Ovary (tissue), 3 donors: ENCODE measurements around the gene DRC3.

Experiments
- EP300 ChIP-seq: sonication (generic); formaldehyde crosslinking; IDR thresholded peaks from one replicate; pipeline ENCODE4 v1.6.1; 2017; ENCODE audit warnings: antibody characterized with exemption
- POLR2A ChIP-seq: fragments of 450-650 bp; IDR thresholded peaks from one replicate; pipeline ENCODE4 v1.6.1; 2017; ENCODE audit warnings: antibody characterized with exemption, mild to moderate bottlenecking, moderate library complexity
- TF ChIP-seq, protein P1 (sequence below), 3 donors: fragments of 450-650 bp in 2 of 3; fragments of 200-600 bp in 1 of 3; IDR thresholded peaks; one replicate each; pipeline versions ENCODE4 v1.5.1 to v1.8.0; 2016 to 2022; ENCODE audit warnings: antibody characterized with exemption in 3 of 3, mild to moderate bottlenecking in 1 of 3
- donor health status: DM: no; HTN: no; CAD: no.

DNA sequence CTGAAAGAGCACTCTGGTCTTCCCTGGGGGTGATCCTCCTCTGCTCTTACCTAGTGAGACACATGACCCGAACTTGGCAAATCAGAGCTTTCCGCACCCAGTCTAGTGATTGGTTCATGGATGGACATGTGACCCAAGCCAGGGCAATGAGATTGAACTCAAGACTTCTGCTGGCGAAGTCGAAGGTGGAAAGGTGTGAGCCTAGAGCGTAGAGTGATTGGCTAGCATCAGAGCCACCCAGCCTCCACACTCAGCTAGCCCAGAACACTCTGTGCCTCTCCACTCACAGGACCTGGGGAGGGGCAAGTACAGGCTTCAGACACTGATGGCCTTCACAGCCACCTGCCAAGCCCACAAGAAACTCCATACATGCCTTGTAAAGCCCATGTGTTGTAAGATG lies 48.7 kb downstream of the DRC3 start:
- TF ChIP-seq, protein P1, sequence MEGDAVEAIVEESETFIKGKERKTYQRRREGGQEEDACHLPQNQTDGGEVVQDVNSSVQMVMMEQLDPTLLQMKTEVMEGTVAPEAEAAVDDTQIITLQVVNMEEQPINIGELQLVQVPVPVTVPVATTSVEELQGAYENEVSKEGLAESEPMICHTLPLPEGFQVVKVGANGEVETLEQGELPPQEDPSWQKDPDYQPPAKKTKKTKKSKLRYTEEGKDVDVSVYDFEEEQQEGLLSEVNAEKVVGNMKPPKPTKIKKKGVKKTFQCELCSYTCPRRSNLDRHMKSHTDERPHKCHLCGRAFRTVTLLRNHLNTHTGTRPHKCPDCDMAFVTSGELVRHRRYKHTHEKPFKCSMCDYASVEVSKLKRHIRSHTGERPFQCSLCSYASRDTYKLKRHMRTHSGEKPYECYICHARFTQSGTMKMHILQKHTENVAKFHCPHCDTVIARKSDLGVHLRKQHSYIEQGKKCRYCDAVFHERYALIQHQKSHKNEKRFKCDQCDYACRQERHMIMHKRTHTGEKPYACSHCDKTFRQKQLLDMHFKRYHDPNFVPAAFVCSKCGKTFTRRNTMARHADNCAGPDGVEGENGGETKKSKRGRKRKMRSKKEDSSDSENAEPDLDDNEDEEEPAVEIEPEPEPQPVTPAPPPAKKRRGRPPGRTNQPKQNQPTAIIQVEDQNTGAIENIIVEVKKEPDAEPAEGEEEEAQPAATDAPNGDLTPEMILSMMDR (IDR thresholded peaks at IDR 0.05), result no peak
- TF ChIP-seq EP300, result no peak
- TF ChIP-seq POLR2A, result no peak
